ENCODE measurements around the gene ODF2. TPM values are rescaled to one million over a fixed set of nuclear protein-coding genes. Genes with fewer than 3 reads are reported as not detected.

The ODF2 gene
- total RNA-seq, 1 experiment from 2014 or later, result 31.2 TPM

GRCh38 chr9:128521956-128522355 lies 66.2 kb downstream of the ODF2 start:
- Histone ChIP-seq H3K9ac (ENCODE audit: low read length) (no peak overlapping the region), H3K9me2 (replicated peaks; ENCODE audit: low read length) (no peaks in the 10 kb centered on the region), H4K20me1 (ENCODE audit: low read length) (no peaks in the 10 kb centered on the region), H3K27me3 (ENCODE audit: low read length) (no peaks in the 10 kb centered on the region), H3F3A (ENCODE audit: low read length, unreplicated experiment) (no peaks in the 10 kb centered on the region), H3K4me1 (ENCODE audit: insufficient read depth, low read length) (no peaks in the 10 kb centered on the region), H3K79me2 (ENCODE audit: low read length) (no peaks in the 10 kb centered on the region), H3K9me3 (ENCODE audit: low read length) (no peaks in the 10 kb centered on the region), H3K4me2 (ENCODE audit: low read length) (no peak overlapping the region), H3K36me3 (ENCODE audit: low read depth, low read length) (no peaks in the 10 kb centered on the region), H3K27ac (ENCODE audit: low read length) (no peak overlapping the region), H2AFZ (ENCODE audit: low read length) (no peak overlapping the region), H3K4me3 (ENCODE audit: low read length) (no peak overlapping the region)
- CTCF ChIA-PET, result no interaction called here
- ATAC-seq (no peak), DNase-seq (no peak)
- BruUV-seq (replicated peaks), result no TSS peak
- TF ChIP-seq CTCF (conservative IDR thresholded peaks at IDR 0.05; ENCODE audit: low read depth, low read length) (no peak), EZH2 (IDR thresholded peaks at IDR 0.05; ENCODE audit: low read length, unreplicated experiment) (no peak), EZH2phosphoT487 (IDR thresholded peaks at IDR 0.05; ENCODE audit: borderline replicate concordance, low read length) (no peak)
- intact Hi-C loops (cut with micrococcal nuclease), result no loop called here
- POLR2A ChIA-PET (ENCODE audit: unreplicated experiment), result interaction anchor here (0.6 kb wide), 1 partner anchor 1562 kb away, joined by 3 read pairs; no protein-coding TSS in a partner anchor

- no TSS peak for BruUV-seq (replicated peaks)
- CTCF ChIA-PET, result no interaction called here
- Histone ChIP-seq H3F3A (ENCODE audit: low read length, unreplicated experiment) (no peaks in the 10 kb centered on the region), H3K79me2 (ENCODE audit: low read length) (no peaks in the 10 kb centered on the region), H3K27ac (ENCODE audit: low read length) (no peak overlapping the region), H2AFZ (ENCODE audit: low read length) (no peak overlapping the region), H3K4me1 (ENCODE audit: insufficient read depth, low read length) (no peaks in the 10 kb centered on the region), H3K4me2 (ENCODE audit: low read length) (no peak overlapping the region), H3K4me3 (ENCODE audit: low read length) (no peak overlapping the region), H3K9me3 (ENCODE audit: low read length) (no peaks in the 10 kb centered on the region), H3K27me3 (ENCODE audit: low read length) (no peaks in the 10 kb centered on the region), H3K36me3 (ENCODE audit: low read depth, low read length) (no peaks in the 10 kb centered on the region), H3K9me2 (replicated peaks; ENCODE audit: low read length) (no peaks in the 10 kb centered on the region), H3K9ac (ENCODE audit: low read length) (no peak overlapping the region), H4K20me1 (ENCODE audit: low read length) (no peaks in the 10 kb centered on the region)
- no peak for ATAC-seq
- no peak for DNase-seq
- POLR2A ChIA-PET (ENCODE audit: unreplicated experiment), result no interaction called here
- no peak for TF ChIP-seq CTCF (conservative IDR thresholded peaks at IDR 0.05; ENCODE audit: low read depth, low read length)
- TF ChIP-seq EZH2phosphoT487 (IDR thresholded peaks at IDR 0.05; ENCODE audit: borderline replicate concordance, low read length), result no peak
- TF ChIP-seq EZH2 (IDR thresholded peaks at IDR 0.05; ENCODE audit: low read length, unreplicated experiment), result no peak
- intact Hi-C loops (cut with micrococcal nuclease), result no loop called here
Measured at GRCh38 chr9:128523199-128523925, 67.6 kb downstream of the ODF2 start.

- Histone ChIP-seq H3K4me3 (ENCODE audit: low read length) (no peak overlapping the region), H3K9ac (ENCODE audit: low read length) (no peak overlapping the region), H3K4me2 (ENCODE audit: low read length) (no peak overlapping the region), H3K27me3 (ENCODE audit: low read length) (no peaks in the 10 kb centered on the region), H3K9me3 (ENCODE audit: low read length) (no peaks in the 10 kb centered on the region), H3F3A (ENCODE audit: low read length, unreplicated experiment) (no peaks in the 10 kb centered on the region), H3K4me1 (ENCODE audit: insufficient read depth, low read length) (peaks cover 12% of the 10 kb centered on the region), H2AFZ (ENCODE audit: low read length) (no peak overlapping the region), H4K20me1 (ENCODE audit: low read length) (no peaks in the 10 kb centered on the region), H3K79me2 (ENCODE audit: low read length) (no peaks in the 10 kb centered on the region), H3K27ac (ENCODE audit: low read length) (no peak overlapping the region), H3K9me2 (replicated peaks; ENCODE audit: low read length) (no peaks in the 10 kb centered on the region), H3K36me3 (ENCODE audit: low read depth, low read length) (no peaks in the 10 kb centered on the region)
- no peak for DNase-seq
- ChIA-PET CTCF (no interaction called here), POLR2A (ENCODE audit: unreplicated experiment) (no interaction called here)
- no peak for TF ChIP-seq EZH2phosphoT487 (IDR thresholded peaks at IDR 0.05; ENCODE audit: borderline replicate concordance, low read length)
- no peak for TF ChIP-seq CTCF (conservative IDR thresholded peaks at IDR 0.05; ENCODE audit: low read depth, low read length)
- TF ChIP-seq EZH2 (IDR thresholded peaks at IDR 0.05; ENCODE audit: low read length, unreplicated experiment), result no peak
- BruUV-seq (replicated peaks), result no TSS peak
- intact Hi-C loops (cut with micrococcal nuclease), result no loop called here
- no peak; the same call in 1 of the 2 replicates for ATAC-seq
Measured at GRCh38 chr9:128526720-128527119, 70.9 kb downstream of the ODF2 start.

All from PC-3 (cell line).